Neural progenitor cell (in vitro differentiated cells): Measurements from ENCODE around the gene ELMO1.

ENCODE experiments used
- EZH2 ChIP-seq: fragments of 200-600 bp; sonication (generic); IDR thresholded peaks from 2 replicates; pipeline ENCODE4 v1.6.1; 2017; ENCODE audit warnings: antibody characterized with exemption, mild to moderate bottlenecking, moderate library complexity
- EZH2phosphoT487 ChIP-seq: fragments of 200-600 bp; sonication (generic); IDR thresholded peaks from 2 replicates; pipeline ENCODE4 v1.6.1; 2017; ENCODE audit warnings: antibody characterized with exemption
- TF ChIP-seq, protein P1 (sequence below): fragments of 200-600 bp; sonication (generic); IDR thresholded peaks from 2 replicates; pipeline ENCODE4 v1.5.1; 2017; ENCODE audit warnings: antibody characterized with exemption, mild to moderate bottlenecking

DNA sequence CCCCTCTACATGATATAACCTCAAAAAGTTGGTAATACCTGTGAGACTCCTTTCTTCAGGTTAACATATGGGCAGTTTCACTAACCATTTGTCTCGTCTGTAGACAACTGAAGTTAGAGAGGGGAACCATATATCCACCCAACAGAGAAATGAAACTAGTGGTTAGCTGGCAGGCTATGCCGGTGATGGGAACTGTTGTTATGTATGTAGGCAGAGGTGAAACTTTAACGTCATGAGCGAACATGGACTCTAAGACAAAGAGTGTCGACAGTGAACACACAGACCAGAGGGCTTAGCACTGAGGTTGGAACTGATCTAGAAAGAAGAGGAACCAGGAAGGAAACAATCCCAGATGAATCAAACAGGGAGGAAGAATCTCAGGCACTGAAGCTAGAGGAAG, 112.4 kb downstream of the ELMO1 start:
- TF ChIP-seq, protein P1, sequence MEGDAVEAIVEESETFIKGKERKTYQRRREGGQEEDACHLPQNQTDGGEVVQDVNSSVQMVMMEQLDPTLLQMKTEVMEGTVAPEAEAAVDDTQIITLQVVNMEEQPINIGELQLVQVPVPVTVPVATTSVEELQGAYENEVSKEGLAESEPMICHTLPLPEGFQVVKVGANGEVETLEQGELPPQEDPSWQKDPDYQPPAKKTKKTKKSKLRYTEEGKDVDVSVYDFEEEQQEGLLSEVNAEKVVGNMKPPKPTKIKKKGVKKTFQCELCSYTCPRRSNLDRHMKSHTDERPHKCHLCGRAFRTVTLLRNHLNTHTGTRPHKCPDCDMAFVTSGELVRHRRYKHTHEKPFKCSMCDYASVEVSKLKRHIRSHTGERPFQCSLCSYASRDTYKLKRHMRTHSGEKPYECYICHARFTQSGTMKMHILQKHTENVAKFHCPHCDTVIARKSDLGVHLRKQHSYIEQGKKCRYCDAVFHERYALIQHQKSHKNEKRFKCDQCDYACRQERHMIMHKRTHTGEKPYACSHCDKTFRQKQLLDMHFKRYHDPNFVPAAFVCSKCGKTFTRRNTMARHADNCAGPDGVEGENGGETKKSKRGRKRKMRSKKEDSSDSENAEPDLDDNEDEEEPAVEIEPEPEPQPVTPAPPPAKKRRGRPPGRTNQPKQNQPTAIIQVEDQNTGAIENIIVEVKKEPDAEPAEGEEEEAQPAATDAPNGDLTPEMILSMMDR = no peak
- TF ChIP-seq EZH2 = no peak
- no peak for TF ChIP-seq EZH2phosphoT487
